Heart right ventricle (tissue), 16 donors: Measurements from ENCODE around the gene SERPIND1. TPM values are rescaled to one million over a fixed set of nuclear protein-coding genes. Genes with fewer than 3 reads are reported as not detected.

Experiments used
- ATAC-seq, 8 donors: fragments of 200-7000 bp; cut with Tn5 transposase; one replicate each; pipeline ENCODE4 v1.9.1; 2020; ENCODE audit warnings: mild to moderate bottlenecking in 8 of 8, moderate library complexity in 8 of 8, moderate number of reproducible peaks in 1 of 8
- DNase-seq, 2 donors: peaks; one replicate each; pipeline ENCODE4 v3.0.0-alpha.2; 2020
- H3K27ac ChIP-seq, 10 donors: fragments of 200-600 bp; sonication (generic) in 2 of 10; one replicate each; pipeline versions ENCODE4 v1.5.0 to v1.8.0; 2020 to 2022; ENCODE audit warnings: mild to moderate bottlenecking in 3 of 10
- H3K27me3 ChIP-seq, 7 donors: fragments of 200-600 bp; one replicate each; pipeline ENCODE4 v1.8.0; 2021 to 2022; ENCODE audit warnings: mild to moderate bottlenecking in 2 of 7
- H3K36me3 ChIP-seq, 9 donors: fragments of 200-600 bp; sonication (generic) in 1 of 9; one replicate each; pipeline versions ENCODE4 v1.5.0 to v1.8.0; 2020 to 2022; ENCODE audit warnings: mild to moderate bottlenecking in 2 of 9
- H3K4me1 ChIP-seq, 9 donors: fragments of 200-600 bp; sonication (generic) in 1 of 9; one replicate each; pipeline versions ENCODE4 v1.5.0 to v1.8.0; 2020 to 2022; ENCODE audit warnings: mild to moderate bottlenecking in 4 of 9
- H3K4me3 ChIP-seq, 10 donors: fragments of 200-600 bp; sonication (generic) in 2 of 10; one replicate each; pipeline versions ENCODE4 v1.5.0 to v1.8.0; 2020 to 2022; ENCODE audit warnings: mild to moderate bottlenecking in 7 of 10, moderate library complexity in 2 of 10
- H3K9me3 ChIP-seq, 11 donors: fragments of 200-600 bp in 10 of 11; sonication (generic) in 2 of 11; one replicate each; pipeline versions ENCODE4 v1.5.0 to v1.8.0; 2013 to 2022; ENCODE audit warnings: mild to moderate bottlenecking in 2 of 11, control low read depth in 1 of 11, moderate library complexity in 1 of 11
- CTCF ChIP-seq, 9 donors: fragments of 200-600 bp; sonication (generic) in 2 of 9; IDR thresholded peaks; one replicate each; pipeline versions ENCODE4 v1.5.0 to v1.8.0; 2021 to 2022; ENCODE audit warnings: antibody characterized with exemption in 9 of 9, mild to moderate bottlenecking in 5 of 9, moderate library complexity in 1 of 9
- WGBS, 2 donors: extraction: QIAGEN DNeasy Blood & Tissue Kit; methylation state at CpG; one replicate each; pipeline ENCODE4 v1.1.7; 2013; ENCODE audit warnings: inconsistent platforms in 1 of 2; 5-methylcytosine and 5-hydroxymethylcytosine counted together
- intact Hi-C, 10 donors: fragments of 100-400 bp; cut with DNase I; formaldehyde crosslinking; loops; one replicate each; pipeline versions ENCODE4 v1.11.1 to v1.14.2; 2022
- polyA plus RNA-seq, 2 donors: library from polyadenylated mRNA; stranded (reverse); fragments of 200-250 nt; gene quantifications; one replicate each; pipeline ENCODE4 v1.2.3, GENCODE V29; 2013
- total RNA-seq, 10 donors: library from RNA; stranded (reverse); fragmentation: NEBNext Ultra II Directional in 3 of 10; extraction: Animal tissue kit (Norgen Biotek cat#: 25700) in 3 of 10; gene quantifications; one replicate each; pipeline versions ENCODE4 v1.2.1 to v1.2.4, GENCODE V29; 2021 to 2023
- donor health status: Arrhythmogenic right ventricular cardiomyopathy.
- donor health status: ischemic (EF 13 %, LVEDD 7.1; RV severe dilation, severe dysfunction).
- donor health status: healthy with polysubstance abuse.
- donor health status: DM: no; HTN: yes; CAD: no.
- donor health status: DM: no; HTN: no; CAD: no.
- donor health status: ischemic (EF 25% LVEDD 6.9; RV normal size, moderate dysfunction).
- donor health status: ischemic (EF 25% LVEDD 5.7; RV mildly dilated, moderate dysfunction).
- donor health status: healthy.
- donor health status: DM: yes; HTN: yes; CAD: no.
- donor health status: Ischemic cardiomyopathy.
- donor health status: ischemic (EF 35%, LVEDD 5.7; RV mildly dilated, moderate dysfunction).
- donor health status: nonischemic (EF 11% LVEDD 7.7; RV severe dilation, severe dysfunction).
- donor health status: DM: yes; HTN: yes; CAD: no.
- donor health status: PGD.
- donor health status: ischemic (EF 29% LVEDD 5.4; RV normal size, mild dysfunction).
- donor health status: nonischemic (EF 23%, LVEDD 6.1; RV moderate dilation, normal function).

The SERPIND1 gene
- total and polyA plus RNA-seq, 12 donors, result 0.07 to 0.26 (median 0.09) TPM; not detected in 7

- Histone ChIP-seq H3K27me3 (no peaks in the 10 kb centered on the region), H3K27ac (no peak overlapping the region), H3K4me1 (no peaks in the 10 kb centered on the region), H3K4me3 (no peak overlapping the region), H3K9me3 (no peaks in the 10 kb centered on the region), H3K36me3 (peaks cover 0 to 100% (median 64%) of the 10 kb centered on the region in 9 donors)
- ATAC-seq, result no peak
- TF ChIP-seq CTCF (IDR thresholded peaks at IDR 0.05), result no peak
- intact Hi-C loops, result loop anchor here in 1 of 10 donors (10.0 kb wide), 1 partner anchor 56 kb away; no protein-coding TSS in a partner anchor
- no peak for DNase-seq
- WGBS, 2 donors, result 96% methylated on average over 1 of the region's 1 CpG
Measured at GRCh38 chr22:20811171-20811570, 37.3 kb downstream of the SERPIND1 start.

- H3K9me3 ChIP-seq, result no peaks in the 10 kb centered on the region
- WGBS, 2 donors, result 98% methylated on average over 5 of the region's 5 CpGs
- TF ChIP-seq CTCF (IDR thresholded peaks at IDR 0.05), result no peak
- no peaks in the 10 kb centered on the region for H3K4me1 ChIP-seq
- no peak overlapping the region for H3K4me3 ChIP-seq
- ATAC-seq, result no peak
- no peak for DNase-seq
- peaks cover 0 to 100% (median 64%) of the 10 kb centered on the region in 9 donors for H3K36me3 ChIP-seq
- no peaks in the 10 kb centered on the region for H3K27me3 ChIP-seq
- H3K27ac ChIP-seq, result no peak overlapping the region
- intact Hi-C loops, result loop anchor here in 1 of 10 donors (10.0 kb wide), 1 partner anchor 57 kb away; no protein-coding TSS in a partner anchor
Measured at GRCh38 chr22:20811971-20812660, 38.2 kb downstream of the SERPIND1 start.

- no peak overlapping the region for H3K27ac ChIP-seq
- no peaks in the 10 kb centered on the region for H3K9me3 ChIP-seq
- no peak overlapping the region for H3K4me3 ChIP-seq
- H3K4me1 ChIP-seq, result no peaks in the 10 kb centered on the region
- WGBS, 2 donors, result 93% methylated on average over 4 of the region's 4 CpGs
- DNase-seq (no peak), ATAC-seq (no peak)
- H3K36me3 ChIP-seq, result peaks cover 0 to 100% (median 64%) of the 10 kb centered on the region in 9 donors
- intact Hi-C loops, result loop anchor here in 1 of 10 donors (10.0 kb wide), 1 partner anchor 58 kb away; no protein-coding TSS in a partner anchor
- no peaks in the 10 kb centered on the region for H3K27me3 ChIP-seq
- TF ChIP-seq CTCF (IDR thresholded peaks at IDR 0.05), result no peak
Measured at GRCh38 chr22:20813056-20813455, 39.1 kb downstream of the SERPIND1 start.

- H3K4me1 ChIP-seq, result no peaks in the 10 kb centered on the region
- H3K27ac ChIP-seq, result no peak overlapping the region
- TF ChIP-seq CTCF (IDR thresholded peaks at IDR 0.05), result no peak
- no peaks in the 10 kb centered on the region for H3K27me3 ChIP-seq
- DNase-seq, result no peak
- H3K36me3 ChIP-seq, result peaks cover 0 to 100% (median 76%) of the 10 kb centered on the region in 9 donors
- no peak overlapping the region for H3K4me3 ChIP-seq
- WGBS, 2 donors, result 91 to 95% methylated on average over 5 of the region's 5 CpGs
- ATAC-seq, result no peak
- no peaks in the 10 kb centered on the region for H3K9me3 ChIP-seq
- intact Hi-C loops, result loop anchor here in 1 of 10 donors (10.0 kb wide), 1 partner anchor 60 kb away; no protein-coding TSS in a partner anchor
Measured at GRCh38 chr22:20814221-20814808, 40.4 kb downstream of the SERPIND1 start.
